ENCODE results near the gene ORAI1. TPM values are rescaled to one million over a fixed set of nuclear protein-coding genes. Genes with fewer than 3 reads are reported as not detected.

Gene ORAI1
- total and polyA plus RNA-seq, 11 donors = 4.5 to 18.8 (median 9.5) TPM

- 34 to 40% (median 37%) methylated on average over 10 of the region's 10 CpGs for WGBS, 4 donors
These were observed 35.7 kb upstream of the ORAI1 start for GRCh38 chr12:121590476-121591143.

GRCh38 chr12:121592320-121592719 lies 34.0 kb upstream of the ORAI1 start:
- no peak overlapping the region for H3K27ac ChIP-seq
- ATAC-seq = no peak
- peaks cover 0 to 22% (median 7%) of the 10 kb centered on the region in 12 donors for H3K4me1 ChIP-seq
- no peaks in the 10 kb centered on the region for H3K9me3 ChIP-seq
- H3K36me3 ChIP-seq = no peaks in the 10 kb centered on the region
- no peak for DNase-seq
- TF ChIP-seq POLR2A (IDR thresholded peaks at IDR 0.05) = no peak
- TF ChIP-seq, protein P1, sequence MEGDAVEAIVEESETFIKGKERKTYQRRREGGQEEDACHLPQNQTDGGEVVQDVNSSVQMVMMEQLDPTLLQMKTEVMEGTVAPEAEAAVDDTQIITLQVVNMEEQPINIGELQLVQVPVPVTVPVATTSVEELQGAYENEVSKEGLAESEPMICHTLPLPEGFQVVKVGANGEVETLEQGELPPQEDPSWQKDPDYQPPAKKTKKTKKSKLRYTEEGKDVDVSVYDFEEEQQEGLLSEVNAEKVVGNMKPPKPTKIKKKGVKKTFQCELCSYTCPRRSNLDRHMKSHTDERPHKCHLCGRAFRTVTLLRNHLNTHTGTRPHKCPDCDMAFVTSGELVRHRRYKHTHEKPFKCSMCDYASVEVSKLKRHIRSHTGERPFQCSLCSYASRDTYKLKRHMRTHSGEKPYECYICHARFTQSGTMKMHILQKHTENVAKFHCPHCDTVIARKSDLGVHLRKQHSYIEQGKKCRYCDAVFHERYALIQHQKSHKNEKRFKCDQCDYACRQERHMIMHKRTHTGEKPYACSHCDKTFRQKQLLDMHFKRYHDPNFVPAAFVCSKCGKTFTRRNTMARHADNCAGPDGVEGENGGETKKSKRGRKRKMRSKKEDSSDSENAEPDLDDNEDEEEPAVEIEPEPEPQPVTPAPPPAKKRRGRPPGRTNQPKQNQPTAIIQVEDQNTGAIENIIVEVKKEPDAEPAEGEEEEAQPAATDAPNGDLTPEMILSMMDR (IDR thresholded peaks at IDR 0.05) = no peak
- H3K27me3 ChIP-seq = no peaks in the 10 kb centered on the region
- intact Hi-C loops (cut with DNase I) = no loop called here
- H3K4me3 ChIP-seq = no peak overlapping the region
- 58 to 73% (median 71%) methylated on average over 4 of the region's 4 CpGs for WGBS, 4 donors

More at GRCh38 chr12:121590476-121591143, 35.7 kb upstream of the ORAI1 start:
- Histone ChIP-seq H3K4me3 (peak overlapping the region in 11 of 12 donors; percentile 3 to 60 (median 50)), H3K9me3 (no peaks in the 10 kb centered on the region), H3K4me1 (peaks cover 0 to 22% (median 7%) of the 10 kb centered on the region in 12 donors), H3K36me3 (no peaks in the 10 kb centered on the region), H3K27me3 (no peaks in the 10 kb centered on the region), H3K27ac (peak overlapping the region; percentile 41 to 89 (median 75))
- intact Hi-C loops (cut with DNase I) = no loop called here
- DNase-seq (no peak), ATAC-seq (peak in 3 of 4 donors; percentile 44 to 49 (median 44))
- TF ChIP-seq, protein P1 (IDR thresholded peaks at IDR 0.05) = no peak
- no peak for TF ChIP-seq POLR2A (IDR thresholded peaks at IDR 0.05)

- no peak overlapping the region for H3K27ac ChIP-seq
These were observed 30.8 kb upstream of the ORAI1 start for GRCh38 chr12:121595520-121595919.

GRCh38 chr12:121596526-121596925 lies 29.8 kb upstream of the ORAI1 start:
- ATAC-seq = no peak
- DNase-seq = no peak
- intact Hi-C loops (cut with DNase I) = no loop called here

More at GRCh38 chr12:121595520-121595919, 30.8 kb upstream of the ORAI1 start:
- Histone ChIP-seq H3K9me3 (no peaks in the 10 kb centered on the region), H3K36me3 (no peaks in the 10 kb centered on the region), H3K4me3 (no peak overlapping the region), H3K27me3 (no peaks in the 10 kb centered on the region), H3K4me1 (peaks cover 0 to 8% (median 5%) of the 10 kb centered on the region in 12 donors)
- intact Hi-C loops (cut with DNase I) = no loop called here
- DNase-seq = no peak
- no peak for TF ChIP-seq POLR2A (IDR thresholded peaks at IDR 0.05)
- TF ChIP-seq, protein P1 (IDR thresholded peaks at IDR 0.05) = no peak
- 91 to 96% (median 93%) methylated on average over 12 of the region's 12 CpGs for WGBS, 4 donors
- ATAC-seq = no peak

More at GRCh38 chr12:121596526-121596925, 29.8 kb upstream of the ORAI1 start:
- TF ChIP-seq, protein P1 (IDR thresholded peaks at IDR 0.05) = no peak
- TF ChIP-seq POLR2A (IDR thresholded peaks at IDR 0.05) = no peak
- Histone ChIP-seq H3K4me3 (no peak overlapping the region), H3K9me3 (no peaks in the 10 kb centered on the region), H3K4me1 (no peaks in the 10 kb centered on the region), H3K36me3 (no peaks in the 10 kb centered on the region), H3K27me3 (no peaks in the 10 kb centered on the region), H3K27ac (no peak overlapping the region)
- 94 to 96% (median 95%) methylated on average over 5 of the region's 5 CpGs for WGBS, 4 donors

Measured in heart left ventricle (tissue), 16 donors.